Measurements from ENCODE around the gene FNDC3B.

DNA sequence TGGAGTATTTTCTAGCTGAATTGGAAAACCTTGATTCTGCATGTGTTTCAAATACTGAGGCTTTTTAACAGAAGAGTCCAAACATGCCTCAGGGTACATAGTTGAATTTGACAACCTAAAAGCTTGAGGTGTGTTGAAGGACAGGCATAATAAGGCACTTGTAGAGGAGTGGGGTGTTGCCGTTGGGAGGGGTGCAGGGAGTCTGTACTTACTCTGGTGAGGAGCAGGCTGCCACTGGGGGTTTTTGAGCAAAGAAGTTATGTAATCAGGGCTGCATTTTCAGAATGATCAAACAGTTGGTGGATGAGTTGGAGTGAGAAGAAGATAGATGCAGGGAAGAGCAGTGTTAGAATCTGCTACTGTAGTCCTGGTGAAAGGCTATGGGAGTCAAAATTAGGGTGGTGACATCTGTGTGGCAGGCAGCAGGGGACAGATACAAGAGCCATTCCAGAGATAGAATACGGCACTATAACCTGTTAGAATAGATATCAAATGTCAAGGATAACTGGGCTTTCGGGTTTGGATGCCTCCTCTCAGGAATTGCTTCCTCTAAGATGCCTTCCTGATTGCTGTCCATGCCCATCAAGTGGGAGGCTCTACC is 247.3 kb downstream of the FNDC3B start:
- TF ChIP-seq, protein P1, sequence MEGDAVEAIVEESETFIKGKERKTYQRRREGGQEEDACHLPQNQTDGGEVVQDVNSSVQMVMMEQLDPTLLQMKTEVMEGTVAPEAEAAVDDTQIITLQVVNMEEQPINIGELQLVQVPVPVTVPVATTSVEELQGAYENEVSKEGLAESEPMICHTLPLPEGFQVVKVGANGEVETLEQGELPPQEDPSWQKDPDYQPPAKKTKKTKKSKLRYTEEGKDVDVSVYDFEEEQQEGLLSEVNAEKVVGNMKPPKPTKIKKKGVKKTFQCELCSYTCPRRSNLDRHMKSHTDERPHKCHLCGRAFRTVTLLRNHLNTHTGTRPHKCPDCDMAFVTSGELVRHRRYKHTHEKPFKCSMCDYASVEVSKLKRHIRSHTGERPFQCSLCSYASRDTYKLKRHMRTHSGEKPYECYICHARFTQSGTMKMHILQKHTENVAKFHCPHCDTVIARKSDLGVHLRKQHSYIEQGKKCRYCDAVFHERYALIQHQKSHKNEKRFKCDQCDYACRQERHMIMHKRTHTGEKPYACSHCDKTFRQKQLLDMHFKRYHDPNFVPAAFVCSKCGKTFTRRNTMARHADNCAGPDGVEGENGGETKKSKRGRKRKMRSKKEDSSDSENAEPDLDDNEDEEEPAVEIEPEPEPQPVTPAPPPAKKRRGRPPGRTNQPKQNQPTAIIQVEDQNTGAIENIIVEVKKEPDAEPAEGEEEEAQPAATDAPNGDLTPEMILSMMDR (conservative IDR thresholded peaks at IDR 0.05; ENCODE audit: low read length) = no peak
- no peak for TF ChIP-seq EZH2phosphoT487 (IDR thresholded peaks at IDR 0.05; ENCODE audit: borderline replicate concordance)

All from Loucy (cell line).